HG03439 (cell line): ENCODE measurements around the gene SAGE1.
"Not testable (repeated sequence)": the region's sequence is repeated elsewhere in the genome, so short reads cannot be mapped to it uniquely, and the experiment has no call there.

Experiments used
- ATAC-seq: cut with Tn5 transposase; IDR thresholded peaks from one replicate; pipeline ENCODE4 v1.9.1; 2021; ENCODE audit warnings: mild to moderate bottlenecking, moderate library complexity; ENCODE audit not compliant: unreplicated experiment

Gene SAGE1

GRCh38 chrX:135893294-135893817 is at the start of gene SAGE1, which contains the start of gene CT45A10:
SAGE1 (plus strand) TSS chrX:135893716; CDS start chrX:135896243, 2,527 bp downstream.
CT45A10 (minus strand) TSS chrX:135893444; CDS start chrX:135885344, 8,100 bp downstream.
- no peak for ATAC-seq

GRCh38 chrX:135854438-135854837 is 39.1 kb upstream of the SAGE1 start, which contains the start of gene CT45A8:
CT45A8 (minus strand) TSS chrX:135854538; CDS start chrX:135850783, 3,755 bp downstream.
- not testable (repeated sequence) for ATAC-seq

GRCh38 chrX:135871712-135872111 is 21.8 kb upstream of the SAGE1 start, which contains the start of gene CT45A9:
CT45A9 (minus strand) TSS chrX:135871812; CDS start chrX:135868061, 3,751 bp downstream.
- not testable (repeated sequence) for ATAC-seq

- ATAC-seq, result not testable (repeated sequence)
These were observed 10.8 kb upstream of the SAGE1 start for GRCh38 chrX:135882741-135883140.

GRCh38 chrX:135888230-135888629 is 5.3 kb upstream of the SAGE1 start:
- not testable (repeated sequence) for ATAC-seq

- ATAC-seq, result not testable (repeated sequence)
These were observed 4.5 kb upstream of the SAGE1 start for GRCh38 chrX:135888976-135889375.

- ATAC-seq, result no peak
These were observed 3.4 kb upstream of the SAGE1 start for GRCh38 chrX:135890087-135890585.

- no peak for ATAC-seq
These were observed 735 bp upstream of the SAGE1 start for GRCh38 chrX:135892781-135893180.

GRCh38 chrX:135910251-135910650 is 16.7 kb downstream of the SAGE1 start:
- ATAC-seq, result no peak

GRCh38 chrX:135914404-135914803 is 20.9 kb downstream of the SAGE1 start:
- no peak for ATAC-seq

GRCh38 chrX:135920516-135920915 is 27.0 kb downstream of the SAGE1 start:
- ATAC-seq, result not testable (repeated sequence)

- no peak for ATAC-seq
These were observed 29.8 kb downstream of the SAGE1 start for GRCh38 chrX:135923353-135923752.

- no peak for ATAC-seq
These were observed 34.4 kb downstream of the SAGE1 start for GRCh38 chrX:135927897-135928296.

GRCh38 chrX:135931644-135932487 is 38.4 kb downstream of the SAGE1 start:
- no peak for ATAC-seq

GRCh38 chrX:135944486-135944885 is 51.0 kb downstream of the SAGE1 start:
- no peak for ATAC-seq

- no peak for ATAC-seq
These were observed 57.8 kb downstream of the SAGE1 start for GRCh38 chrX:135951291-135951690.
